Measurements from ENCODE around the gene PTF1A. TPM values are rescaled to one million over a fixed set of nuclear protein-coding genes. Genes with fewer than 3 reads are reported as not detected.

PTF1A gene, protein sequence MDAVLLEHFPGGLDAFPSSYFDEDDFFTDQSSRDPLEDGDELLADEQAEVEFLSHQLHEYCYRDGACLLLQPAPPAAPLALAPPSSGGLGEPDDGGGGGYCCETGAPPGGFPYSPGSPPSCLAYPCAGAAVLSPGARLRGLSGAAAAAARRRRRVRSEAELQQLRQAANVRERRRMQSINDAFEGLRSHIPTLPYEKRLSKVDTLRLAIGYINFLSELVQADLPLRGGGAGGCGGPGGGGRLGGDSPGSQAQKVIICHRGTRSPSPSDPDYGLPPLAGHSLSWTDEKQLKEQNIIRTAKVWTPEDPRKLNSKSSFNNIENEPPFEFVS
- not detected for polyA plus RNA-seq (ENCODE audit: insufficient read length)
- long read RNA-seq, donor 1 = 0 reads
- long read RNA-seq, donor 2 = 0 reads
- long read RNA-seq, donor 3 = 0 reads
- long read RNA-seq, donor 4 = 0 reads
- long read RNA-seq, donor 5 = 0 reads
- long read RNA-seq, donor 6 = 0 reads
- long read RNA-seq, donor 7 = 0 reads
- long read RNA-seq, donor 8 = 0 reads

GRCh38 chr10:23191764-23192711, at the start of gene PTF1A:
TSS of gene PTF1A (plus strand) at chr10:23192312. CDS start at chr10:23192531, 219 bp downstream.
- no peak for DNase-seq

- no peak for DNase-seq
Observed at GRCh38 chr10:23146258-23146657, 45.9 kb upstream of the PTF1A start.

DNA sequence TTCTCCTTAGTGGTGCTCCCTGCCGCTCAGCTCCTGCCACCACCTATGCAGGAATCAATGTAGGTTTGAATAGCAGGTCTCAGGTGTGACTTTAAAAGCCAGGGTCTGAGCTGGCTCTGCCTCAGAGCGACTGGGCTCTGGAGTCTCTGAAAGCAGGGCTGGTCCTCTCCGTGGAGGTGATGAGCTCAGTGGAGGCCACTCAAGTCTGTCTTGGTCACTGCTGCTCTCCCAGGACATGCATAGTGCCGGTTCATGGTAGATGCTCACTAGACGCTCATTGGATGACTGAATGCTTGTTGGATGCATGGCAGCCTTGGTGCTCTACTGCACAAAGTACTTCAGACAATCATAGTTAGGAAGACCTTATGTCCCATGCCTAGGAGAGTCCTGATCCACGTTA, 45.1 kb upstream of the PTF1A start:
- DNase-seq = no peak

GRCh38 chr10:23148214-23148613, 43.9 kb upstream of the PTF1A start:
- DNase-seq = no peak

DNA sequence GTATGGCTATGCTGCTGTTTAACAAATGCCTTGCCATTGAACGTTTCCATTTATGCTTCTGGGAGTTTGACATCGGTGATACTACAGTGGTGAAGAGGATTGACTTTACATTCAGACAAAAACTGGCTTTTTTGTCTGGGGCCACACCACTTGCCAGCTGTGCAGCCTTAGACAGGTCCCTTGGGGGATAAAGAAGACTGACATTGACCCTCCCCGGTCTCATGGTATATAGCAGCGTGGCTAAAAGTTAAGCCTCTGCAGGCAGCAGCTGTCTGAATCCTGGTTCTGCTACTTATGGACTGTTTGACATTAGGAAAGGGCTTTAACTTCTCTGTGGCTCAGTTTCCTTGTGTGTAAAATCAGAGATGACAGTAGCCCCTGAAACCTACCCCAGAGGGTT, 42.0 kb upstream of the PTF1A start:
- no peak for DNase-seq

DNA sequence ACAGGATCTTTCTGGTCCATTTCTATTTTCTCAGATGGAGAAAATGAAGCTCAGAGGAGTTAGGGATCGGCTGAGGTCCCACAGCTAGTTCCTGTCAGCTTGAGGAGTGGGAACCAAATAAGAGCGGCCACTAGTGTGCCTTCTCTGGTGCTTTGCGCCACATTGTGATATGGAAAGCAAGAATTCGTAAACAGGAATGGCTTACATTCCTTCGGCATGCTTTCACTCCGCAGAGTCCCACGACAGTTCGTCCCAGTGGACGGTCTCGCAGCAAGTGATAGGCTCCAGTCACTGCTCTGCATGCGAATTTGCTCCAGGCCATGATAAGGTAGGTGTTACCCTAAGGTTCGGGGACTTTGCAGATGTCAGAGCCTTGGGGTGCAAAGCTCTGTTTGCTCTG, 41.5 kb upstream of the PTF1A start:
- no peak for DNase-seq

DNA sequence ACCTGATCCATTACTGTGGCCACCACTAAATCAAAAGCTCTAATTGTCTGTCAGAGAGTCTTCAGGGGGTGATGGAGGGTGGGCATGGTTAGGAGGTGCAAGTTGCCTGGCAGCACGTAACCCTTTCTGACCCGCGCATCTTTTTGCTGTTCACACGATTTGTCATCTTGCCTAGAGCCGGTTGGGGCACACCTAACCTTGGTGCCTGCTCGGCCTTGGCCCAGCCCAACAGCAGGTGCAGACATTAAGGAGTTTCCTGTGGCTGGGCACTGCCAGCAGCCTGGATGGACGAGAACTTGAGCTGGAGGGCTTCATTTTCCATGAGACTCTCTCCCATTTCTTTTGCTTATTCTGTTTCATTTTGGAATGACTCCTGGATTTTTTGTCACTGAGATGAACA, 41.0 kb upstream of the PTF1A start:
- DNase-seq = no peak

- DNase-seq = no peak
Observed at GRCh38 chr10:23155169-23155568, 36.9 kb upstream of the PTF1A start.

- no peak for DNase-seq
Observed at GRCh38 chr10:23156447-23157150, 35.5 kb upstream of the PTF1A start.

GRCh38 chr10:23157239-23157681, 34.9 kb upstream of the PTF1A start:
- DNase-seq = peak; percentile 53

DNA sequence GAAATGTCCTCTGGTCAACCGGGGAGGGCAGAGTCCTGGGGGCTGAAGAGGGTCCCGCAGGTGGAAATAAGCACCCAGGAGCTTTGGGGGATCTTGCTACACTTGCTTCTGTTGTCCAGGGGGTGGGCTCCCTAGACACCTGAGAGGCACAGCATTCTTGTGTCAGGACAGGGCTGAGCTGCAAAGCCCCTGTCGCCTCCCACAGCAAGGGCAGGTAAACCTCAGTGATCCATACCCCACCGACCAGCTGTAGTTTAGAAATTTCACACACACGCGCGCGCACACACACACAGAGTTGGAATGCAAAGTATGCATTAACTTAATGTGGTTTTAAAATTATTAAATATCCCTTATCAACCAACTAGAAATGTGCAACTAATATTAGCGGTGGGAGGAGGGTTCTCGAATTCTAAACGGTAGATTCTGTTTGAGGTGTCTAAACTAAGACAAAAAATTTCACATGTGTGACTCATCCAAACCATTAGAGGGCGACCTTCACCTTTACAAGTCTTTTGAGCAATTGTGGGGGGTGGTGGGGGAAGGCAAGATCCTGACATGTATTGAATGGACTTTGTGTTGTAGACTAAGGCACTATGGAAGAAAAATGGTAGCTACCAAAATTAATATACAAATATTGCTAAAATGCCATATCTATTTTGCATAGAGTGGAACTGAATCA, 34.3 kb upstream of the PTF1A start:
- DNase-seq = peak; percentile 41

DNA sequence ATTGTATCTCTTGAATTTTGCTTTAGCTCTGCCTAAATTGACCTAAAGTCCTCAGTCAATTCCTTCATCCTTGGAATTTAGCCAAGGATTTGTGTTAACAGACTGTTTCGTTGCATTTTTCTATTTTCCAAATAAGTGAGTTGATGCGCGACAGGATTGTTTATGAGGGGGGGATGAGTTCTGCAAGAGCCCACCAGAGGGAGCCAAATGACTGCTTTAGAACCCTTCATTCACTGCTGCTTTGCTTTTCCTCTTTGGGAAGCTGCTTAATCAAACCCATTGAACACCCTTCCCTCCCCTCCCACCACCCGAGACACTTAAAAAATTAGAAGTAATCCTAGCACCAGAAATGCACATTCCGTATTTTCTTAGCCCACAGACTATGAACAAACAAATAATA, 33.7 kb upstream of the PTF1A start:
- DNase-seq = peak; percentile 78

- peak; percentile 72 for DNase-seq
Observed at GRCh38 chr10:23171232-23171876, 20.8 kb upstream of the PTF1A start.

- no peak for DNase-seq
Observed at GRCh38 chr10:23172429-23173213, 19.5 kb upstream of the PTF1A start.

DNA sequence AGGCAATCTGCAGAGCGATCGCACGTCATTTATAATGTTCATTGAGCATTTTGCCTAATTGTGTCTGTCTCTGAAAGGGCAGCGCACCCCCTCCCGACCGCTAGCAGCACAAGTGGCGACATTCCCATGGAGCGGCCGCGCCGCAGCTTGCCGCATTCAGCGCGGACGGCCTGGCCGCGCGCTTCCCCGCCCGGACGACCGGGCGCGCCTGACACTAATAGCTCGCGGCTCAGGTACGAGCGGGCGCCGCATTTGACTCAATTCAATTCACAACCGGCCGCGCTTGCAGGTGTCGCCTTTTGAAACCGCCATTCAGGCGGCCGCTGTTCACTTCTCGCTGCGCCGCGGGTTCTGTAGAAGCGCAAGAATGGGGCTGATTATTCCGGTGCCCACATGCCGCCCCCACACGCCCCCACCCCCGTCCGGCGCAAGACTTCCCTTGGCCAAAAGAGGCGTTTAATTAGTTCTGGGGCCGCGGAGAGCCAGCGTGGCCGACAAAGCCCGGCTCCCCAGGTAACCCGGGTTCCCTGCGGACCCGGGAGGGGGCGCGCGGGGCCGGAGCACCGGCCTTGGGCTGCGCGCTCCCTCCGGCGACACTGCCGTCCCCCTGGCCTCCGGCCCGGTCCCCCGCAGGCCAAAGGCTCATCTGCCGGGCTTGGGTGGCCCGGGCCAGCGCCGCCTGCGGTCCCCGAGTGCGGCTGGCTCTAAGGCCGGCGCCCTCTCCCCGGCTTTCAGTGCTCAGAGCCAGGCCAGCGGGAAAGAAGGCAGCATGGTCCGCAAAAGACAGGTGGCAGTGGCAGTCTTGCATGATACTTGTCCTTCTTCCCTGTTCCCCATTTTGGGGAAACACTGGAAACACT, 18.7 kb upstream of the PTF1A start:
- no peak for DNase-seq

DNA sequence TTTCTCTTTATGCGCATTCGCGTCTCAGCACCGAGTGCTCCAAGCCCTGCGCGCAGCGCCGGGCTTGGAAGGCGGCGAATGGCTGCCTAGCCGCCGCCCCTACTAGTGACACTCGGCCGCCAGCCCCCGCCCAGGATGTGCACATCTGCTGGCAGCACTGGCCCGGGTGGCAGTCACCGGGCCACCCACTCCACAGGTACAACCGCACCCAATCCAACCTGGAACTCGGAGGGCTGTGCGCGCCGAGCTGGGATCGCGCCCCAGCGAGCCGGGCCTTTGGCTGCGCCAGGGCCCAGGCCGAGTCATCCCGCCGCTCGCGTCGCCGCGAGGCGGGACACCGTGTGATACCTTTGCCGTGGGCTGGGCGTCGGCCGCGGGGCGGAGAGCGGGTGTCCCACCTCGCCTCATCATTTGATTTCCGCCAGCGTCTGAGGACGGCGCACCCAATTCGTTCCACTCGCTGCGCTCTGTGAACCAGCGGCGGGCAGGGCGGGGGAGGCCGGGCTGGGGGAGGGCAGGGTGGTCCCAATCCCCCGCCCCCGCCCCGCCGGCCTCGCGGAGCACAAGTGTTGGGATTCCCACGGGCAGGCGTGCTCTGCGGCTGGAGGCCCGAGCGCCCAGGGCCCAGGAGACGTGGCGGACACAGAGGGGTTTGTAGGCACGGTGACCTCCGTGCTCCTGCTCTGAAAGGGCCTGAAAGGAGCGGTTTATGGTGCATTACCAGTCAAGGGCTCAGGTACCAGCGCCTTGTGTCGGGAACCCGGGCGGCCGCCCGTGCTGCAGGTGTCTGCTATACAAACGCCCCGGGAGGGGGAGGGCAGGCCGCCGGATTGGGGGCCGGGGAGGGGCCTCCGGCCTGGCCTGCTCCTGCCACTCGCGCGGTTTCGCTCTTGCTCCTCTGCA, 17.8 kb upstream of the PTF1A start:
- DNase-seq = no peak

DNA sequence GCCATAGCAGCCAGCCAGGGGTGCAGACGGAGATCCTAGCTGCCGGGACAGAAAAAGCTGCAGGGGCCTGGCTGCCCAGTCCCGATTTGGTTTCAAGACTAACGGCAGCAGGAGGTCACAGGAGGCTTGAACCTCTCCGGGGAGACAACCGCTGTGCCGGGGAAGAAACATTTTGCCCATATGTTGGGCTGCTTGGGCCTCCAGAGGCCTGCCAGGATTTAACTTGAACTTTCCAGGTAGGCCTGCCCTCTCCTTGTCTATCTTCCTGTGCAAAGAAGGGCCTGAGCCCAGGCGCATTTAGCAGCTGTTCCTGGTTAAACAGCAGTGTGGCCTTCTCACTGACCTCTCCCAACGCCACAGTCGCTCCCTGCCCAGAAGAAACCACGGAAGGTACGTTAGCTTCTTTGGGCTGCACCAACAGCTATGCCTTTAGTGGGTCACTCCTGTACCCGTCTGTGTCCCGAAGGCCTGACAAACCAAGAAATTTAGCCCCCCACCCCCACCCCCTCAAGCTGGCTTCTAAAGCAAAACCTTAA, 17.1 kb upstream of the PTF1A start:
- DNase-seq = no peak

GRCh38 chr10:23186178-23186577, 5.9 kb upstream of the PTF1A start:
- DNase-seq = no peak

All from left kidney (tissue), 8 donors.